GM15510 (cell line): Measurements from ENCODE around the gene MAP1B.

Experiments
- POLR2A ChIP-seq: IDR thresholded peaks from 3 replicates; pipeline ENCODE4 v1.6.1; 2011; ENCODE audit warnings: borderline replicate concordance; ENCODE audit not compliant: insufficient read length; ENCODE audit errors: extremely low read depth

Gene MAP1B

DNA sequence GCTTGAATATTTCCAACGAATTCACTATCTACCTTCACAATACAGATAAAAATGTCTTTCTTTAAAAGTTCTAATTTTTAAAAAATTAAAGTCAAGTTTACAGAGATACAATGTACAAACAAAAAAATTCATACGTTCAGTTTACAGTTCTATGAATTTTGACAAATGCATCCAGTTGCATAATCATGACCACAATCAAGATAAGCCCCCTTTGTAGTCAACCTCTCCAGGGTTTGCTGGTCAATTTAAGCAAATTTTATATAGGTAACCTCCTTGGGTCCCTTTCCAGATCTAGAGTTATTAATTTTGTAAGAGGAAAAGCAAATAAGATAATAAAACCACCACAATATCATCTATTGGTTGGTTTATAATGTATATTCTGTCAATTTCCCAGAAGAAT, 136.4 kb downstream of the MAP1B start:
- no peak for TF ChIP-seq POLR2A

GRCh38 chr5:72244862-72245371, 137.6 kb downstream of the MAP1B start:
- no peak for TF ChIP-seq POLR2A

DNA sequence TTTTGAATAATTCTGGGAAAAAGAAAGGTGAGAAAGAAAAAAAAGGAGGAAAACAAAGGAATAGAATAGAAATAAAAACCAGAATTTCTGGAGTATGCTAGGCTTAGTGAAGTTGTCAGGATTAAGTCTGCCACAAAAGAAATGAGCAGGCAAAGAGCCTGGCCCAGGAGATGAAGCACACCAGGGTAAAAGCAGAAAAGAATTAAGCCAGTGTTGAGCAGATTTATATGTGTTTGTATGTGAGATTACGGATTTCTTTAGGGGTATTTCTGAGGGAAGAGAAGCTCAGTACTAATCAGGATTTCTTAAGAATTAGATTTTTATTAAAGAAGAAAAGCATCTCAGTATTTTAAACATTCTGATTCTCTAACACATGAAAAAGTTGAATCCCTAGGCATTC, 138.3 kb downstream of the MAP1B start:
- no peak for TF ChIP-seq POLR2A

DNA sequence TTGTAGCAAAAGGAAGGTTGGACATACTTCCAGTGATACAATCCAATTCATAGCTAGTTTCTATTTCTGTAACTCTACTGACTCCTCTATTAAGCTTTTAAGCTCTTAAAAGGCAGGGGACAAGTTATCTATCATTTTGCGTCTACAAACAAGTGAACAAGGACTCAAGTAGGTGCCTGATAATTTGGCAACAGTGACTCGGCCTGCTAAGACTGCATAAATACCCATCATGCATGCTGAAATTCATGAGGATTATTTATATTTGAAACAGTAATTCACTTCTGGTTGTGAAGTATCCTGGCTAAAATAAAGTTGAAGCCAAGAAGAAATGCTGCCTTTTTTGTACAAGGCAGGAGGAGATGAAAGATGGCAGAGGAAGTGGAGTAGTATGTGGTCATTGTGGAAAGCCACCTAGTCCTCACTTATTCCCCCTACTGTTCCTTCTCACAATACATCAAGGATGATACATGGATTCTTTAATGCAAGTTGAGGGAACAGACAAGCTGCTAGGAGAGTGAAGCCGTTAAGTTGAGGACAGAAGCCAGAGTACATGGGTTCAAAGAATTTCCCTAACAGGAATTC, 138.8 kb downstream of the MAP1B start:
- TF ChIP-seq POLR2A: no peak

- no peak for TF ChIP-seq POLR2A
These were observed 139.7 kb downstream of the MAP1B start for GRCh38 chr5:72246954-72247442.

DNA sequence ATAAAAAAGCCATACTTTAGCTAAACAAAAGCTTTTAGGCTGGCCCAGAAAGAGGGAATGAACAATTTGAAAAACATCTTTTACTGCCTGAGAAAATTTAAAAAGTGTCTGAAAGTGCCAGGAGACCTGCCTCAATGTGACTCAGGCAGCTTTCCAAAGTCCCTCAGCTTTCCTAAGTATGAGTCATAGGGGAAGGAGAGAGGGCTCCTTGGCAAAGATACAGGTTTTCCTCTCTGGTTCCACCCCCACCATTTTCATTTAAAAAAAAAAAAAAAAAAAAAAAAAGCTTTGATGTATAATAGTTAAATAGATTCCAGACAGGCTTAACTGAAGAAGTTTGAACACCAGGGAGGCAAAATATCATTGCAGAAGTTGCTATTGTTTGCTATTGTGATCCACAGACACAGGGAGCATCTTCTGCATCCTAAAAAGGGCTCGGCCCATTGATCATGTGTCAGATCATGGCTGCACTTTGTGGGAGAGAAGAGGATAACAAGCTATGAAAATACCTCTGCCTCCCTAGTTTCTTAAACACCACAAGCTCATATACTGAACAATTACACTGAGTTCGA, 141.2 kb downstream of the MAP1B start:
- no peak for TF ChIP-seq POLR2A

GRCh38 chr5:72251386-72251785, 144.1 kb downstream of the MAP1B start:
- no peak for TF ChIP-seq POLR2A

GRCh38 chr5:72252008-72252407, 144.7 kb downstream of the MAP1B start:
- TF ChIP-seq POLR2A: no peak

DNA sequence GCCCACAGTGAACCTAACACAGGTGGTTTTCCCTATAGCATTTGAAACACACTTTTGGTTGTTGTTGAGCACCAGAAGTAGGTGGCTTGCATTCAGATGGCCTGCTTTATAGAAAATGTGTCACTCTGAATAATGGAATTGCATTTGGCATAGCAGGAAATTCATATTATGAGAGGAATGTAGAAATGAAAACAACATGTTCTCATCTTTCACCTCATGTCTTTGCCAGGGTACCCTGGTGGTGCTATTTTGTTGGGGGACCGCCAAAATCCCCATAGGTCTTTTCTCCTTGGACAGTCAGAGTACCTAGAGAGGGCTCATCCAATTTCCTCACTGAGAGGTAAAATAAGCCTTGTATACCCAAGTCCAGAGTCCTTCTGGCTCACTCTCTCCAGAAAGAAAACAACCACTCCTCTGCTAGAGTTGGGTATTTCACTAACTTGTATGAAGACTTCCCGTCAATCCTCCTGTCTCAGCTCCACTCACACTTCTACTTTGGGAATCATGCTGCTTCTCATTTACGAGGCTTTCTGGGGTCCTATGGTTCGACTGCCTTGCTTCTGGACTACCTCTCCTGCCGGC, 145.4 kb downstream of the MAP1B start:
- no peak for TF ChIP-seq POLR2A

DNA sequence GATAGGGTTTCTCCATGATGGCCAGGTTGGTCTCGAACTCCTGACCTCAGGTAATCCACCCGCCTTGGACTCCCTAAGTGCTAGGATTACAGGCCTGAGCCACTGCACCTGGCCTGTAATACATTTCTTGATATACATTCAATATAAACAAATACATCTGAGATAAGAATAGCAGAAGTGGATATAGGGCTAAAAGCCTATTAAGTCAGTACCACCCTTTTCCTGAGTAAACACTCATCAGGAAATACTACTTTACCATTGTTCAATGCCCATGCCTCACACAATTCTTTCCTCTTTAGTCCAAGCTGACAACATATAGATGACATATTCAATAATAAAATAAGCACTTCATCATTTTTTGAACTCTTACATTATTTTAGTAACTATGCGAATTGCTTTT, 148.0 kb downstream of the MAP1B start:
- TF ChIP-seq POLR2A: no peak

DNA sequence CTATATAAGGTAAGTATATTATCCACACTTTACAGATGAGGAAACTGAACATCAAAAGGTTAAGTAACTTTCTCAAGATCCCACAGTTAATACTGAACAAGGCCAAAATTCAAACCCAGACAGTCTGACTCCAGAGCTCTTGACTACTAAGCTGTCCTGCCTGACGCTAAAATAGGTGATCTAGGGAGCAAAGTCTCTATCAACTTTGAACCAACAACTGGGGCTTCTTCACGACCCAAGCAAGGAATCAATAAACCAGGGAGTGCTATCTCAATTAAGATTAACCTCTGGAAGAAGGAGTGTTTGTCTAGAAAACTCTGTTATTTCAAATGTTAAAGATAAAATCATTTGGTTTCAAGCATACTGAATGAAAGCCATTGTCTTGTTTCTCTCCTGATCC, 148.4 kb downstream of the MAP1B start:
- TF ChIP-seq POLR2A: no peak

DNA sequence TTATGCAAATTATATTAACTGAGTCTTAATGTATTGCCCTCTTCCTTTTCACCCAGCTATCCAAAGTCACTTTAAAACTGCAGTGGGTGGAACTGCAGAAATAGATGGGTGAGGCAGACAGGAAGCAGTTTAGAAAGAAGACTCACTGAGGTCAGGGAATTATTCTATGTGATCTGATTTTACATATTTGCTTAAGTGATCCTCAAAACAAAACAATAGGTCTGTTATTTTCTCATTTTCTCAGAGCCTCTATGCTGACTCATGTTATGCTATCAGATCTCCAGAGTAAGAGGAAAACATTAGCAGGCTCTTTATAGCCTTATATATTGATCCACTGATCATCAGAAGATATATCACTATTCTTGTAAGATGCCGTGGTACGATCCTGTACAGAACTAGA, 149.3 kb downstream of the MAP1B start:
- no peak for TF ChIP-seq POLR2A
